Activated CD8-positive, alpha-beta memory T cell treated with anti-CD3 and anti-CD28 coated beads for 24 hours (primary cell): ENCODE measurements around the gene TRIM9.
"Not testable (repeated sequence)": the region's sequence is repeated elsewhere in the genome, so short reads cannot be mapped to it uniquely, and the experiment has no call there.

Experiments
- DNase-seq: peaks from one replicate; pipeline ENCODE4 v3.0.0-alpha.2; 2020

The TRIM9 gene

DNA sequence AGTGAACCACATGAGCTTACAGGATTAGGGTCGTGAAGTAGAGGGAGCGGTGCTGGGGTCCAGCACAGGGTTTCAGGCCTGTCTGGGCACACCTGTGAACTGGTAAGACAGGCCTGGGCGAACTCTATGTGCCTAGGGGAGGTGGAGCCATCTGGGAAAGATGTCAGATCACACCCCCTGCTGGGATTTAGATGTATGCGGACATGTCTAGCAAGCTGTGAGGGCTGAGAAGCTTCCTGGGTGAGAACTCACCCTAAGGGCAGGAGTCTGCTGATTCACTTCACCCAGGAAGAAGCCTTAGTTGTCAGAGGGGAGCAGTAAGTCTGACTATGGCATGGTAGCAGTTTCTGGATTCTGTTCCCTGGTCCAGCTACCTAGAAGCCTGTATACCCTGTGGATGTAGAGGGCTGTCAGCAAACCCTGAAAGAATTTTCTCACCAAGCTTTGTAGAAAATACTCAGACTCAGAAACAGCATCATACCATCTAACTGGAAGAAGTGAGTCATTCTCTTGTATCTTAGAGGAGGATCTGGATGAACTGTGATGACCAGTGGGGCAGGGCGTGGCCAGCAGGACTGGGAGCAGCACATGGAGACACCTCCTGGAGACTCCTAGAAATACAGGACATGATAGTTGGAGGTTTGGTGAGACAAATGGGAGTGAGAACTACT, 139.4 kb downstream of the TRIM9 start:
- DNase-seq, result no peak

- no peak for DNase-seq
Measured at GRCh38 chr14:50954811-50955372, 140.0 kb downstream of the TRIM9 start.

- DNase-seq, result no peak
Measured at GRCh38 chr14:50953502-50953901, 141.4 kb downstream of the TRIM9 start.

DNA sequence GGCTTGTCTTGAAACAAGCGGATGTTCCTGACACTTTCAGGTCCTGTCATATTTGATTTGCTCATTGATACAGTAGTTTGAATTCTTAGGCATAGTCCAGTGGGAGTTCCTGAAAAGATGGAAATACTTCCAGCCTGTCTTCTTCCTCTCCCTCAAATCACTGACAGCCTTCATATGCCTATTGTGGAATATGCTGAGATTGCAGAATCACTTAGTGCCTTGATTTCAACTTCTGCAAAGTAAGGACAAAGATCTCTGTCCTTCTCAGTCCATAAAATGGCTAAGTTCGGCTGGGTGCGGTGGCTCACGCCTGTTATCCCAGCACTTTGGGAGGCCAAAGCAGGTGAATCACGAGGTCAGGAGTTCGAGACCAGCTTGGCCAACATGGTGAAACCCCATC, 143.9 kb downstream of the TRIM9 start:
- DNase-seq, result no peak

GRCh38 chr14:50948205-50948604, 146.7 kb downstream of the TRIM9 start:
- DNase-seq, result no peak

DNA sequence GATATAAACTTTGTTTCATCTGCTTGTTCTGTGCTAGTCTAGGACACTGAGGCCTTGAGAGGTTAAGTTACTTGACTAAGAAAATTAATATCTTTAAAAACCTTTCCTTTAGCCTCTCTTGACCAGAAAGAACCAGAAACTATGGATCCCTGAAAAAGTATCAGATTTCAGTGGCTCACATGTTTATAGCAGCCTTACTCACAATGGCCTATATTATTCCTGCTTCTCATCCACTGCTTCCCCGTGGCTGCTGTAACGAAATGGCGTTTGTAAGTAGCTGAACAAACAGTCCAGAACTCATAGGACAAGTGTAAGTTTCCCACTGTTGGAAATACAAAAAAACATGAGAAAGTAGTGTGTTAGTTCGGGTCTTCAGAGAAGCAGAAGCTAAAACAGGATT, 147.5 kb downstream of the TRIM9 start:
- DNase-seq, result no peak

- DNase-seq, result no peak
Measured at GRCh38 chr14:50946234-50946935, 148.5 kb downstream of the TRIM9 start.

DNA sequence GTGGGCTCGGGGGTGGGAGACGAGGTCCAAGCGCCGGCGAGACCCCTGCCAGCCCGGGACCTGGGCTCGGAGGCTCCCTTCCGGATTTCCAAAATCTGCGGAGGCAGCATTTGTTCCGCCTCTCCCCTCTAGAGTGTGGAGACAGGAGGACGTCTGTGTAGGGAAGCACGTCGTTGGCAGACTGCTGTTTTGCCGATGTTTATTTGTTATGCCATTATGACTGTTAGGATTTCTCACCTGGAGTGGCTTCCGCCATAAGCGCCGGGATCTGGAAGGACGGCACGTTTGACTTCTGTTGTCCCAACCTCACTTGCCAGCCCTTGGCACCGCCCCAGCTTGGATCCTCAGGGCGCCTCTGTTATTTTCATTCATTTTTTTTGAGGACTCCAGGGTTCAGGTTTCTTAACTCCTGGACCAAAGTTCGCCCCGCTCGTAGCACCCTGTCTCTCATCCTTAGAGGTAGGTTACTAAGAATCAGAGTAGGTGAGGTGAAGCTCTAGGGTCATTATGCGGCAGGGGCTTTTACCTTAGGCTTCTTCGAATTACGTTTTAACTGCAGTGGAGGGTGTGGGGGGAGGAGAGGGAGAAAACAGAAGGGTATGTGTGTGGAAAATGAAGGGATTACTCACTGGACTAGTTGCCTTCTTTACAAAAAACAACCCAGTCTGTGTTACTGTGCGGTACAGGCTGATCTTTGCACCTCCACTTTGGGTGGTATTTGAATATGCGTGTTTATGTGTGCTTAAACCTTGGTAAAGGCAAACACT, 150.1 kb downstream of the TRIM9 start:
- peak; percentile 59 for DNase-seq

GRCh38 chr14:50943943-50944646, 150.8 kb downstream of the TRIM9 start, which contains the start of gene PYGL:
Gene PYGL, minus strand, starts transcription at chr14:50944483. Its CDS starts 80 bp downstream, at chr14:50944403.
- DNase-seq, result peak; percentile 68

DNA sequence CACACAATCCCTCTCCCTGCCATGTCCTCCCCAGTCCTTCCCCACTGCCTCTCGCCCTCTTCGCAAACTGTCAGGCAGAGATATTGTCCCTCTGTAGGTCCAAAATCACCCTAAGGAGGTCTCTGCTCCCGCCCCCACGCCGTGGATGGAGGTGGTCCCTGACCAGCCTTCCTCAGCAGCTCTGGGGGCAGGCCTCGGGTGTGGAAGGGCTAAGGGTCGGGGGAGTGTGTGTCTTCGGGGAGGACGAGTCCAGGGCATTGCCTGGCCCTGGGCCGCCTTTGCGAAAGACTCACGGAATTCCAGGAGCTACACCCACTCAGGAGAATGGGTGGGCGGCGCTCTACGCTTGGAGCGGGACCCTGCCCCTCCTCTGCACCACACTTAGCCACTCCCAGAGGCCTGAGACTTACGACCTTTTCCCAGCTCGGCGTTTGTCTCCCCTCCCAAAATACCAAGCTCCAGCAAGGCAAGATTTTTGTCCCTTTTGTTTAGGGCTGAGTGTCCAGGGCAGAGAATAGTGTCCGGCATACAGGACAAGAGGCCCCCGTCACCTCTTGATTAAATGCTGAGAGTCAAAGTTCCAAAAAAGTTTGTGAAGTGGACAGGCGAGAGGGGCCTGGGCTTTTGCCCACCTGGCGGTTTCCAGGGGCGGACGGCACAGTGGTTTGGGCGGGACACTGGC, 151.5 kb downstream of the TRIM9 start:
- DNase-seq, result no peak

GRCh38 chr14:50941638-50942037, 153.3 kb downstream of the TRIM9 start:
- DNase-seq, result not testable (repeated sequence)

DNA sequence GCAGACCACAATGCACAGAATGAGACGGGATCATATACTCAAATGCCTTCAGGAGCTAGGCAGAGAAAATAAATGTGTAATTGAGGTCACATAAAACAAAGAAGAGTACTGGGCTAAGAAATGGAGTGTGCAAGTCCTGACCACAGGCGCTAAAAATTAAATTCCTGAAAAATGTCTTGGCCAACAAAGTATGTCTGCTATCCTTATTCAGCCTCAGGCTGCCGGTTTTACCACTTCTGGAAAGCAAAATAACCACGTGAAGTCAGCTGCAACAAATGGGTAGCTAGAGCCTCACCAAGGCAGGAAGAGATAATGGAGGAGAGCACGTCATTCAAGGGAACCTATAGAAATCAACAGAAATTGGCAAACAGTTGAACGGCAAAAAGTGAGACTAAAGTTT, 153.8 kb downstream of the TRIM9 start:
- no peak for DNase-seq

GRCh38 chr14:50937800-50938199, 157.1 kb downstream of the TRIM9 start:
- DNase-seq, result no peak

DNA sequence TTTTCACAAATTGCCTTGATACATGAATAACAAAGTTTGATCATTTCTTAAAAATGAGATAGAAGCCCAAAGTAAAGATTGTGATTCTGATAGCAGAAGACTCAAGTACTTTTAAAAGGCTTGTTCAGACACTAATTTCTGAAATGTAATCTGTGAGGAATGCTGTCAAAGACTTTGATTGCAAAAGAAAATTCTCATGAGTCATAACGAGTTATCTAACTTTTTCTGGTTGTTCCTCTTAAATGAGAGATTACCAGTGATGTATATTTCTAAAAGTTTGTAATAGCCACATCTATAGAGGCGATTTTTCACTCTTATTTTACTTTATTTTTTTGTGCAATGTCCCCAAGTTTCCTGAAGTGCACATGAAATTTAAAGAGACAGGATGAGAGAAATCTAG, 157.6 kb downstream of the TRIM9 start:
- DNase-seq, result no peak

DNA sequence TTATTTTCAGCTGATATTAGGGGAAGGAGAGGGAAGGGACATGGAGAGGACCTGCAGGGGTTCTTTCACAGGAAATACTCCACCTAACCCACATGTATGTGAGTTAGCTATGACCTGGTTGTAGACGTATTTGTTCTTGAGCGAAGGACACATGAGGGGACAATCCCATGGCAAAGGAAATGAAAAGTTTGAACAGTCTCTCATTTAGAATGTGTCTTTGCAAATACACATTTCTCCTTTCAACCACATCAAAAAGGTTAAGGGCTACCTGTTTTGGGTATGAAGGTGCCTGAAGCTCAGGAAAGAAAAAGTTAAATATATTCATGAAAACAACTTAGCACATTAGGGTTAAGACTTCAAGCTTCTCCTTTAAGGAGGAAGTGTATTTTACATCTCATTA, 158.0 kb downstream of the TRIM9 start:
- no peak for DNase-seq

DNA sequence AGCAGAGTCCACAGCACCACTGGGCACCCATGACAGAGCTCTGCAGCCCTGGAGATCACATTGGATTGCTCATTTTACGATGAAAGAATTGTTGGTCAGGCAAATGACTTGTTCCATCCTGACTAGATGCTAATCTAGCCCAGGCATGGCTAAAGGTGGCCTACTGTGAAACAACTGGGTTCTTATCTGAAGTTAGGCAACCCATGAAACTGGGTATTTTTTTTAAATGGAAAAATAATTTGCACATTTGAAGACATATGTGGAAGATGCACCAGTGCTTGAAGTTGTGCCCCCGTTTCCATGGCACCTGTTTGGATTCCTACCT, 158.9 kb downstream of the TRIM9 start:
- DNase-seq, result no peak

GRCh38 chr14:50935126-50936015, 159.5 kb downstream of the TRIM9 start:
- no peak for DNase-seq

DNA sequence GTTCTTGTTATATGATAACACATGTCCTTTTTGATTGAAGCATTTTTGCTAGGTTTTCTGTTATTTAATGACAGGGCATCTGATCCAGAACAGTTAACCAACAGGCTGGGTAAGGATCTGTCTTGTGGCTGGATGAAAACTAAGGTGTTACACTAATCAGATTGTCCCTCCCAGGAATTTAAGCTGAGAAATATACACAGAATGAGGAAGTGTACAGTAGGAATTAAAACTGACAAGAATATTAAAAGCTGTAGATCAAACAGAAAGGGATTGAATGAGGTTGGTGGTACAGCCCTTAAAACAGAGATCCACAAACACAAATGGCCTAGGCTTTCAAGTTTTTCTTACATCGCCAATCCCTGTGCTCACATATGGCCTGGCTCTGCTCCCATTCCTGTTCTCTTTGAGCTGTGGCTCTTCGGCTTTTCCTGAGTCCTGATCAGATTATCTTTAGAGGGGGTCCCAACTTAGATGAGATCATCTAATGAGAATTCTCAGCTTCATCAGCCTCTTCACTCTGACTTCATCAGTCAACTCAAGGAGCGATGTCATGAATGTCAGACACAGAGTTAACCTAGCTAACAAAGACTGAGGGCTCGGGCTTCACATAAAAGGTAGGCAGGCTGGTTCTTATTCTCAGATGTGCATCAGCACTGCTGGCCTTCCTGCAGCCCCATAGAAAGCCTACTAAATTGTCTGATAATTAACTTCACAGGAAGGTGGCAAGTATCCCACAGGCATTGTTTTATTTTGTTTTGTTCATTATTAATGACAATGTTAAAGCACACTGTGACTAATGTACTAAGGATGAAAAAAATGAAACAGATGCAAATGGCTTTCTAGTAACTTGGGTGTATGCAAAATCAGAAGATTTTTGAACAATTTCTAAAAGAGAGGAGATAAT, 162.1 kb downstream of the TRIM9 start:
- no peak for DNase-seq

GRCh38 chr14:50932156-50932555, 162.7 kb downstream of the TRIM9 start:
- DNase-seq, result no peak

GRCh38 chr14:50931559-50931958, 163.3 kb downstream of the TRIM9 start:
- DNase-seq, result no peak
